ENCODE results near the gene STARD8. TPM values are rescaled to one million over a fixed set of nuclear protein-coding genes. Genes with fewer than 3 reads are reported as not detected.
A peak's percentile ranks its signal among the peaks of the same experiment; 100 is the strongest.
"Not testable (repeated sequence)": the region's sequence is repeated elsewhere in the genome, so short reads cannot be mapped to it uniquely, and the experiment has no call there.

STARD8 gene
- 10 to 100 TPM; 14.2 to 40.2 (median 24.2) TPM for total RNA-seq

- no peak for DNase-seq (ENCODE audit: low spot score)
- TF ChIP-seq CTCF (IDR thresholded peaks at IDR 0.05): no peak
- ATAC-seq (ENCODE audit: low FRiP score): peak; percentile 18
Measured at GRCh38 chrX:68647156-68647957, at the start of gene STARD8. TSS of gene STARD8 (plus strand) at chrX:68647666. CDS start at chrX:68647883, 217 bp downstream.

GRCh38 chrX:68598841-68599240, 48.6 kb upstream of the STARD8 start:
- TF ChIP-seq CTCF (IDR thresholded peaks at IDR 0.05): no peak
- no peak for ATAC-seq (ENCODE audit: low FRiP score)
- no peak for DNase-seq (ENCODE audit: low spot score)

GRCh38 chrX:68599256-68600152, 48.0 kb upstream of the STARD8 start:
- ATAC-seq (ENCODE audit: low FRiP score) (no peak), DNase-seq (ENCODE audit: low spot score) (no peak)
- TF ChIP-seq CTCF (IDR thresholded peaks at IDR 0.05): no peak

GRCh38 chrX:68604216-68604615, 43.2 kb upstream of the STARD8 start:
- not testable (repeated sequence) for ATAC-seq (ENCODE audit: low FRiP score)

GRCh38 chrX:68614733-68615132, 32.7 kb upstream of the STARD8 start:
- not testable (repeated sequence) for ATAC-seq (ENCODE audit: low FRiP score); DNase-seq (ENCODE audit: low spot score)

More at GRCh38 chrX:68604216-68604615, 43.2 kb upstream of the STARD8 start:
- DNase-seq (ENCODE audit: low spot score): not testable (repeated sequence)

- no peak for TF ChIP-seq CTCF (IDR thresholded peaks at IDR 0.05)
- DNase-seq (ENCODE audit: low spot score) (no peak), ATAC-seq (ENCODE audit: low FRiP score) (no peak)
Measured at GRCh38 chrX:68627986-68628385, 19.5 kb upstream of the STARD8 start.

GRCh38 chrX:68629936-68630335, 17.5 kb upstream of the STARD8 start:
- not testable (repeated sequence) for DNase-seq (ENCODE audit: low spot score)
- ATAC-seq (ENCODE audit: low FRiP score): peak; percentile 44

GRCh38 chrX:68631336-68631735, 16.1 kb upstream of the STARD8 start:
- no peak for TF ChIP-seq CTCF (IDR thresholded peaks at IDR 0.05)
- ATAC-seq (ENCODE audit: low FRiP score) (no peak), DNase-seq (ENCODE audit: low spot score) (no peak)

Data from omental fat pad (tissue), 4 donors.